GM10847 (cell line): ENCODE data around the gene SHISA8.

Experiments
- POLR2A ChIP-seq: IDR thresholded peaks from 2 replicates; pipeline ENCODE4 v1.6.1; 2011; ENCODE audit not compliant: insufficient read length; ENCODE audit errors: extremely low read depth

Gene SHISA8

GRCh38 chr22:41899992-41900651 is 14.8 kb downstream of the SHISA8 start:
- TF ChIP-seq POLR2A: no peak

- no peak for TF ChIP-seq POLR2A
Observed at GRCh38 chr22:41899110-41899509, 15.8 kb downstream of the SHISA8 start.

GRCh38 chr22:41898645-41899044 is 16.2 kb downstream of the SHISA8 start:
- no peak for TF ChIP-seq POLR2A

GRCh38 chr22:41893591-41894375 is 21.1 kb downstream of the SHISA8 start:
- no peak for TF ChIP-seq POLR2A

- TF ChIP-seq POLR2A: no peak
Observed at GRCh38 chr22:41892721-41893120, 22.2 kb downstream of the SHISA8 start.

GRCh38 chr22:41891407-41891806 is 23.5 kb downstream of the SHISA8 start:
- no peak for TF ChIP-seq POLR2A

- no peak for TF ChIP-seq POLR2A
Observed at GRCh38 chr22:41888627-41889200, 26.2 kb downstream of the SHISA8 start.

- no peak for TF ChIP-seq POLR2A
Observed at GRCh38 chr22:41885516-41885915, 29.4 kb downstream of the SHISA8 start.

GRCh38 chr22:41885116-41885515 is 29.8 kb downstream of the SHISA8 start:
- TF ChIP-seq POLR2A: no peak

- no peak for TF ChIP-seq POLR2A
Observed at GRCh38 chr22:41883400-41883799, 31.5 kb downstream of the SHISA8 start.

- no peak for TF ChIP-seq POLR2A
Observed at GRCh38 chr22:41880653-41881052, 34.2 kb downstream of the SHISA8 start.

- TF ChIP-seq POLR2A: no peak
Observed at GRCh38 chr22:41876675-41877074, 38.2 kb downstream of the SHISA8 start.

GRCh38 chr22:41876275-41876674 is 38.6 kb downstream of the SHISA8 start:
- no peak for TF ChIP-seq POLR2A

- TF ChIP-seq POLR2A: no peak
Observed at GRCh38 chr22:41875531-41876270, 39.2 kb downstream of the SHISA8 start.

GRCh38 chr22:41874090-41874489 is 40.8 kb downstream of the SHISA8 start:
- no peak for TF ChIP-seq POLR2A

GRCh38 chr22:41873391-41873790 is 41.5 kb downstream of the SHISA8 start:
- TF ChIP-seq POLR2A: no peak
